NCI-H1694 (cell line): ENCODE measurements around the gene CUL9.
A peak's percentile ranks its signal among the peaks of the same experiment; 100 is the strongest.

Experiments
- DNase-seq: peaks from one replicate; lab custom pipeline; 2025; lab: John Stamatoyannopoulos, UW

Gene CUL9

DNA sequence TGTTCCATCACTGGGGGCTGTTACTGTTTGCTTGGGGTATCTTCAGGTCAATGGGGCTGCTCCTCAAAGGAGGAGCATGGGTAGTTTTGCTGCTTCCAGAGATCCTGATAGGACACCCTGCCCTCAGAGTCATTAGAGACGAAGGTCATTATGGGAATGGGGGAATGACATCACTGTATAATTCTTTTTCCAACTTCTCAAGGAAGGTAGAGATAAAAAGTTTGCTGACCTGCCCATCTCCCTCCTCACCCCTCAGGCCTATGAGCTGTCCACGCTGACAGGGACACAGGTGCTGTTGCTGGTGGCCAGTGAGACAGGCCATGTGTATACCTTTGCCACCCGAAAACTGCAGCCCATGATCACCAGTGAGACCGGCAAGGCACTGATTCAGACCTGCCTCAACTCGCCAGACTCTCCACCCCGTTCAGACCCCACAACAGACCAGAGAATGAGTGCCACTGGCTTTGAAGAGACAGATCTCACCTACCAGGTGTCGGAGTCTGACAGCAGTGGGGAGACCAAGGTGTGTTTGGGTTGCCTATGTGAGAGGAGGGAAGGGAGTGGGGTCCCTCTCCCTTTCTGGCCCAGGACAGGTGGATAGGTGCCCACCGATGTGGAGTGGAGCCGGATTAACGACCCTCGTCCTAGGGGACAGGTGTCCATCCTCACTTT lies 8.3 kb upstream of the CUL9 start:
- no peak for DNase-seq

- DNase-seq: peak; percentile 82
Observed at GRCh38 chr6:43174263-43175112, 7.5 kb upstream of the CUL9 start.

GRCh38 chr6:43175676-43176422 lies 6.1 kb upstream of the CUL9 start:
- no peak for DNase-seq

- DNase-seq: no peak
Observed at GRCh38 chr6:43176423-43176786, 5.6 kb upstream of the CUL9 start.

DNA sequence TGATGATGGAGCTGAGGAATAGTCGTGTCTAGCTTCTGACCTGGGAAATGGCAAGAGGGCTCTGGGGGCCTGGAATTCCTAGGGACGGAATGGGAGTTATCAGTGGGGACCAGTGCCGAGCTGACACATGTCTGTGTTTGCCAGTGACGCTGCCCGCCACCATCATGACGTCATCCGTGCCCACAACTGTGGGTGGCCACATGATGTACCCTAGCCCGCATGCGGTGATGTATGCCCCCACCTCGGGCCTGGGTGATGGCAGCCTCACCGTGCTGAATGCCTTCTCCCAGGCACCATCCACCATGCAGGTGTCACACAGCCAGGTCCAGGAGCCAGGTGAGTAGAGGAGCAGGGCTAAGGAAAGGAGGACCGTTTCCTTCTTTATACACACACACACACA lies 3.8 kb upstream of the CUL9 start:
- DNase-seq: no peak

GRCh38 chr6:43178951-43179830 lies 2.8 kb upstream of the CUL9 start:
- no peak for DNase-seq

DNA sequence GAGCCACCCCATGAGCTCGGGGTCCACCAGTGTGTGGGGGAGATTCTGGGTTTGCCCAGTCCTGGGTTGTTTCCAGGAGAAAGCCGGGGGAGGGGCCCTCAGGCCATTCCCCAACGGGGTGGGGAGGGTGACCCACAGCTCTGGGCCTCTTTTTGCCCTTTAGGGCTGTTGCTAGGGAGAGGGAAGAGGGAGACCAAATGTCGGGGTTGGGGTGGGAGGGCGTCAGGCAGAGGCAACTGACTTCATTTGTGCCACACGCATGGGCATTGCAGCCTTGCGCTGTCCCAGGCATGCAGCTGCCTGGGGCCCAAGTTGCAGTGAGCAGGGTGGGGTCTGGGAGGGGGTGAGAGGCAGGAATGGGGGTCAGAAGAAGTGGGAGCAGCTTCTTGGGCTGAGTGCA lies 1.9 kb upstream of the CUL9 start:
- no peak for DNase-seq

DNA sequence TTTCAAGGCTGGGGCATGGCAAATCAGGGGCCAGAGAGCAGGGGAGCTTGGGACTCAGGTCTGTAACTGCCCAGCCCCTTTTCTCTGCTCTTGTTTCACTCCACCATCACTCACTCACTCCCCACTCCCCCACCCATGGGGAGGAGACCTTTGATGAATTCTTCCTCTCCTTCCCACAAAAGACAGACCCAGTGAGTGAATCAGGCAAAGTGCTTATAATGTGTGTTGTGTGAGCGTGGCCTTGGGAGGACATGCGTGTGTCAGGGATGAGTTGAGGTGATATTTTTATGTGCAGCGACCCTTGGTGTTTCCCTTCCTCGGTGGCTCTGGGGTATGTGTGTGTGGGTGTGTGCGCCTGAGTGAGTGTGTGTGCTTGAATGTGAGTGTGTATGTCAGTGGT lies 1.0 kb upstream of the CUL9 start:
- DNase-seq: no peak

DNA sequence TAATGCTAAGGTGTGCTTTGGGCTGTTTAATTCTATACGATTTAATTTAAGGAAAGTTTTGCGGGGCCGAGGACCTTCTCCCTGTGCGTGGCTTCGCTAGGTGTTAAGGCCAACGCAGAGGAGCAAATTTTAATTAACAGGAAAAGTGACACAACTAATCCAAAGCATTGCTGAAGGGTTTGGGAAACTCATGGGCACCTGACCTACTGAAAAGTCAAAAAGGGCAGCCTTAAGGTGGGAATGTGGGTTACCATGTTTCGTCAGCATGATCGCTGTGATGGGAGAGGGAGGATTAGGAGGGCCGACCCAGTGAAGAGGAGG lies 415 bp upstream of the CUL9 start:
- DNase-seq: no peak

DNA sequence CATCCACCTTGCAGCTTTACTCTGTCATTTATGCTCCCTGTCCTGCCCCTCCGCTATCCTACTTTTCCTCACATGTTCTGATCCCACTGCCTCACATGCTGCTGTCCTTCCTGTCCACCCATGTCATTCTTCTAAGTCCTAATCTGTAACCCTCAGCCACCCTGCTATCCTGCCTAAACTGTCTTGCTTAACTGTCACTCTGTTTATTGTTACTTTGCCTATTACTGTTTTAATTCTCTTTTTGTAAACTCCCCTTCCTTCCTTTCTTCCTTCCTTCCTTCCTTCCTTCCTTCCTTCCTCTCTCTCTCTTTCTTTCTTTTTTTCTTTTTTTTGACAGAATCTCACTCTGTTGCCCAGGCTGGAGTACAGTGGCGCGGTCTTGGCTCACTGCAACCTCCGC lies 1.4 kb downstream of the CUL9 start:
- no peak for DNase-seq

- no peak for DNase-seq
Observed at GRCh38 chr6:43184268-43184985, 2.4 kb downstream of the CUL9 start.

GRCh38 chr6:43185391-43185985 lies 3.5 kb downstream of the CUL9 start:
- DNase-seq: no peak

- no peak for DNase-seq
Observed at GRCh38 chr6:43186019-43186418, 4.0 kb downstream of the CUL9 start.

DNA sequence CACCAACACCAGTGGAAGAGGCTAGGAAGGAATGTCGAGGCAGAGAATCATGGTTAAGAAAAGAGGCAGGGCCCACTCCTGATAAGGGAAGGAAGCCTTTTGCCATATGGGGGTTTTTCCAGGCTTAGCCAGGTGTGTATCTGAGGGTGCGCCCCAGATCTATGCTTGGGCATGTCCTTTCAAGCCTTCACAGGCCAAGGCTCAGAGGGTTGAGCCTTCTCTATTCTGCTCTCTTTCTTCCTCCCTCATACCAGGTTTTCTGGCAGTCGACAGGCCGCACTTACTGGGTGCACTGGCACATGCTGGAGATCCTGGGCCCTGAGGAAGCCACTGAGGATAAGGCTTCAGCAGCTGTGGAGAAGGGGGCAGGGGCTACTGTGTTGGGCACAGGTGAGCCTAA lies 4.7 kb downstream of the CUL9 start:
- no peak for DNase-seq

- DNase-seq: no peak
Observed at GRCh38 chr6:43187821-43188220, 5.8 kb downstream of the CUL9 start.

DNA sequence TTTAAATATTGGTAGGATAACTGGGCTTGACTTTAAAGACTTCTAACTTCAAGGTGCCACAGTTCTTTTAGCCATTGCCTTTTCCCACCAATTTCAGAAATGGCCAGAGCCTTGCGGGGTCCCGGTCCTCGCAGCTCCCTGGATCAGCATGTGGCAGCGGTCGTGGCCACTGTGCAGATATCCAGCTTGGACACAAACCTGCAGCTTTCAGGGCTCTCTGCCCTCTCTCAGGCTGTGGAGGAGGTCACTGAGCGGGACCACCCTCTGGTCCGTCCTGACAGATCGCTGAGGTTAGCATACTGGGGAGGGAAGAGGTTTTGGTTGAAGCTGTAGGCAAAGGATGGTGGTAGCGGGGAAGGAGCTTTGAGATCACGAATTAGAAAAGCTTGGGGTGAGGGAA lies 6.4 kb downstream of the CUL9 start:
- no peak for DNase-seq

- no peak for DNase-seq
Observed at GRCh38 chr6:43189776-43190304, 7.8 kb downstream of the CUL9 start.

DNA sequence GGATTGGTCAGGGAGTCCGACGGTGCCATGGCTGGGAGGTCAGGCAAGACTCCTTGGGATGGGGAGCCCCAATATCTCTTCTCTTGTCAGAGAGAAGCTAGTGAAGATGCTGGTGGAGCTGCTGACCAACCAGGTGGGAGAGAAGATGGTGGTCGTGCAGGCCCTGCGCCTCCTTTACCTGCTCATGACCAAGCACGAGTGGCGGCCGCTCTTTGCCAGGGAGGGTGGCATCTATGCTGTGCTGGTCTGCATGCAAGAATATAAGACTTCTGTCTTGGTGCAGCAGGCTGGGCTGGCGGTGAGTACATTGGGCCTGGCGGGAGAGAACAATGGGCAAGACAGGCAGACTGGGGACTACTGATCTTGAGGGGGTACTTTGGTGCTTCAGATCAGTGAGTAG lies 10.9 kb downstream of the CUL9 start:
- no peak for DNase-seq

DNA sequence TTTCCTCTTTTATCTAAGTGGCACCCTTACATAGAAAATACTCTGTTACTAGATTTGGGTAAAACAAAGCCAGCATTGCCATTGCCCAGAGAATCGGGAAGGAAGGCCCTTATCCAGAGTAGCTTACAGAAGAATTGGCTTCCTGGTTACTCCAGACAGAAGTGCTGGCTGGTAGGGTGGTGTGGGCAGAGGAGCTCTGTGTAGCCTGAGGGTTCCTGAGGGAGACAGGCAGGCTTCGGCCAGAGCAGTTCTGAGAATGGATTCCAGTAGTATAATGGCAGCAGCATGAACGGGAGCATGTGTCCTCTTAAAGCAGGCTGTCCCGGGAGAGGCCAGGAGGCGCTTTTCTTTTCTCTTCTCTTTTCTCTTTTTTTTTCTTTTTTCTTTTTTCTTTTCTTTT lies 11.9 kb downstream of the CUL9 start:
- no peak for DNase-seq

- no peak for DNase-seq
Observed at GRCh38 chr6:43196337-43196736, 14.3 kb downstream of the CUL9 start.

DNA sequence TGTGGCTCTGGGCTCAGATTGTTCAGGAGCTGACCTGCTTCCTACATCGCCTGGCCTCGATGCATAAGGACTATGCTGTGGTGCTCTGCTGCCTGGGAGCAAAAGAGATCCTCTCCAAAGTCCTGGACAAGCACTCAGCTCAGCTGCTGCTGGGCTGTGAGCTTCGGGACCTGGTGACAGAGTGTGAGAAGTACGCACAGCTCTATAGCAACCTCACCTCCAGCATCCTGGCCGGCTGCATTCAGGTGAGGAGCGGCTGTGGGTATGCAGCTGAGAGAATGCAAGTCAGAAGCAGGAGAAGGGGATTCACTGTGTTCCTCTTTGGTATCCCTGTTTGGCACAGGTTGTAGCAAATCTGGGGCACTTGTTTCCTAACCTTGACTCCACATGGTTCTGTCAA lies 17.9 kb downstream of the CUL9 start:
- no peak for DNase-seq
